WTC11 (cell line): ENCODE results near the gene NFS1. TPM values are rescaled to one million over a fixed set of nuclear protein-coding genes. Genes with fewer than 3 reads are reported as not detected.

Experiments used
- ATF1 ChIP-seq: sonication (generic); formaldehyde crosslinking; IDR thresholded peaks from 2 replicates; pipeline ENCODE4 v1.8.1; 2023; ENCODE audit warnings: mild to moderate bottlenecking, moderate library complexity, missing genetic modification reagents
- ELF4 ChIP-seq: sonication (generic); formaldehyde crosslinking; IDR thresholded peaks from 2 replicates; pipeline ENCODE4 v1.8.1; 2022; ENCODE audit warnings: low read depth, mild to moderate bottlenecking, moderate library complexity, missing genetic modification reagents
- EMX1 ChIP-seq: fragments of 250-450 bp; sonication (Bioruptor Pico); IDR thresholded peaks from 2 replicates; pipeline ENCODE4 v1.8.0; 2021; ENCODE audit warnings: mild to moderate bottlenecking
- ERG ChIP-seq: fragments of 250-450 bp; sonication (Bioruptor Pico); IDR thresholded peaks from 2 replicates; pipeline ENCODE4 v1.8.0; 2021; ENCODE audit warnings: mild to moderate bottlenecking
- FOXK1 ChIP-seq: sonication (generic); formaldehyde crosslinking; IDR thresholded peaks from 2 replicates; pipeline ENCODE4 v1.8.0; 2022; ENCODE audit warnings: mild to moderate bottlenecking, moderate library complexity, missing genetic modification reagents
- FOXP1 ChIP-seq: sonication (generic); formaldehyde crosslinking; IDR thresholded peaks from 2 replicates; pipeline ENCODE4 v1.8.0; 2022; ENCODE audit warnings: missing genetic modification reagents, mild to moderate bottlenecking, moderate library complexity, borderline replicate concordance
- HMGA2 ChIP-seq: fragments of 250-450 bp; sonication (Bioruptor Pico); IDR thresholded peaks from 2 replicates; pipeline ENCODE4 v1.4.0; 2021; ENCODE audit warnings: mild to moderate bottlenecking, moderate library complexity
- JAZF1 ChIP-seq: fragments of 250-450 bp; sonication (Bioruptor Pico); IDR thresholded peaks from 2 replicates; pipeline ENCODE4 v1.9.0; 2021; ENCODE audit warnings: moderate library complexity, mild to moderate bottlenecking, inconsistent platforms
- MYBL2 ChIP-seq: sonication (generic); formaldehyde crosslinking; IDR thresholded peaks from 2 replicates; pipeline ENCODE4 v1.8.1; 2023; ENCODE audit warnings: mild to moderate bottlenecking, moderate library complexity, missing genetic modification reagents
- SMAD4 ChIP-seq: sonication (generic); formaldehyde crosslinking; IDR thresholded peaks from 2 replicates; pipeline ENCODE4 v1.8.0; 2022; ENCODE audit warnings: mild to moderate bottlenecking, missing genetic modification reagents
- STAT6 ChIP-seq: sonication (generic); formaldehyde crosslinking; conservative IDR thresholded peaks from 2 replicates; pipeline ENCODE4 v1.8.1; 2023; ENCODE audit warnings: mild to moderate bottlenecking, low read depth, missing genetic modification reagents, moderate library complexity
- TP53 ChIP-seq: sonication (generic); formaldehyde crosslinking; IDR thresholded peaks from 2 replicates; pipeline ENCODE4 v1.8.1; 2023; ENCODE audit warnings: mild to moderate bottlenecking, missing genetic modification reagents
- USF2 ChIP-seq: sonication (generic); formaldehyde crosslinking; IDR thresholded peaks from 2 replicates; pipeline ENCODE4 v1.8.1; 2023; ENCODE audit warnings: mild to moderate bottlenecking, missing genetic modification reagents, moderate library complexity
- ZNF121 ChIP-seq: sonication (generic); formaldehyde crosslinking; IDR thresholded peaks from 2 replicates; pipeline ENCODE4 v1.8.0; 2023; ENCODE audit warnings: missing genetic modification reagents
- ZNF138 ChIP-seq: sonication (generic); formaldehyde crosslinking; conservative IDR thresholded peaks from 2 replicates; pipeline ENCODE4 v1.8.1; 2022; ENCODE audit warnings: mild to moderate bottlenecking, moderate library complexity, missing genetic modification reagents
- ZNF219 ChIP-seq: sonication (generic); formaldehyde crosslinking; IDR thresholded peaks from 2 replicates; pipeline ENCODE4 v1.8.0; 2023; ENCODE audit warnings: missing genetic modification reagents, mild to moderate bottlenecking, borderline replicate concordance
- ZNF263 ChIP-seq: sonication (generic); formaldehyde crosslinking; IDR thresholded peaks from 2 replicates; pipeline ENCODE4 v1.8.1; 2022; ENCODE audit warnings: low read depth, mild to moderate bottlenecking, moderate library complexity, missing genetic modification reagents
- ZNF423 ChIP-seq: fragments of 250-450 bp; sonication (Bioruptor Pico); IDR thresholded peaks from 2 replicates; pipeline ENCODE4 v2.1.2; 2022; ENCODE audit warnings: mild to moderate bottlenecking, moderate library complexity
- total RNA-seq: library from RNA; stranded (reverse); gene quantifications from 3 replicates; pipeline ENCODE4 v1.2.3, GENCODE V29; 2021
- TF ChIP-seq, protein P1 (sequence below): sonication (generic); formaldehyde crosslinking; IDR thresholded peaks from 2 replicates; pipeline ENCODE4 v1.8.1; 2023; ENCODE audit warnings: mild to moderate bottlenecking, moderate library complexity, missing genetic modification reagents
- TF ChIP-seq, protein P2 (sequence below): sonication (generic); formaldehyde crosslinking; IDR thresholded peaks from 2 replicates; pipeline ENCODE4 v1.8.1; 2022; ENCODE audit warnings: low read depth, missing genetic modification reagents, borderline replicate concordance
- TF ChIP-seq, protein P3 (sequence below): fragments of 250-450 bp; sonication (Bioruptor Pico); IDR thresholded peaks from 2 replicates; pipeline ENCODE4 v1.9.0; 2021; ENCODE audit warnings: mild to moderate bottlenecking, borderline replicate concordance
- TF ChIP-seq, protein P4 (sequence below): sonication (generic); formaldehyde crosslinking; IDR thresholded peaks from 2 replicates; pipeline ENCODE4 v1.8.1; 2023; ENCODE audit warnings: mild to moderate bottlenecking, missing genetic modification reagents, borderline replicate concordance

The NFS1 gene
- total RNA-seq, 1 experiment from 2014 or later, result 36.1 TPM

DNA sequence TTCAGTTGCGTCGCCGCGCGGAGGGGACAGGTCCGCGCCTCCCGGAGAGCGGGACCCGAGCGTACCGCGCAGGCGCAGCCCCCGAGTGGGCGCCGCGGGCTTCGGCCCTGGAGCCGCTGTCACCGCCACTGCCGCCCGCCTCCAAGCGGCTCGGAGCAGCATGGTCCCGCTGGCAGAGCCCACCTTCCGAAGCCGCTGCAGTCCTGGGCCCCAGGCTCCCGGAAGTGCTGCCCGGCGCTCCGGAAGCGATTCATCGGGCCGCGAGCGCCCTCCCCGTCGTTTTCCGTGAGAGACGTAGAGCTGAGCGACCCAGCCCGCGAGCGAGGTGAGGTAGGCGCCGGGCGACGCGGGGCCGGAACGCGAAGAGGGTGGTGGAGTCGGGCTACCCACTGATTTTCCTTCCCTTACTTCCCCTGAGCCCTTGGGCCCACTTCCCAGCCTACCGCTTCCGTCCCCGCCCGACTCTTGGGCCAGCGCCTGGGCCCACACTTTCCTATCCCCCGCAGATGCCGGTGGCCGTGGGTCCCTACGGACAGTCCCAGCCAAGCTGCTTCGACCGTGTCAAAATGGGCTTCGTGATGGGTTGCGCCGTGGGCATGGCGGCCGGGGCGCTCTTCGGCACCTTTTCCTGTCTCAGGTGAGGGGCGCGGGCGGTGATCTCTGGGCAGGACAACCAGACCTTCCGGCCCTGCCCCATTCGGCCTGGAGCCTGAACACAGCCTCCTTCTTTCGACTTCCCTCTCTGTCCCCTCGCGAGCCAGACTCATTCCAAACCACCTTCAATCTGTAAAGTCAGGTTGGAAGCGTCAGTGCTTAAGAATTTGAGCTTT, at the start of gene NFS1, which contains the start of gene ROMO1 (continued):
- TF ChIP-seq USF2, result peak; percentile 53; the same call in 1 of the 2 replicates
- peak; percentile 89 for TF ChIP-seq ZNF138
- TF ChIP-seq ATF1 (CRISPR knock-in tag), result no peak
- TF ChIP-seq, protein P1, sequence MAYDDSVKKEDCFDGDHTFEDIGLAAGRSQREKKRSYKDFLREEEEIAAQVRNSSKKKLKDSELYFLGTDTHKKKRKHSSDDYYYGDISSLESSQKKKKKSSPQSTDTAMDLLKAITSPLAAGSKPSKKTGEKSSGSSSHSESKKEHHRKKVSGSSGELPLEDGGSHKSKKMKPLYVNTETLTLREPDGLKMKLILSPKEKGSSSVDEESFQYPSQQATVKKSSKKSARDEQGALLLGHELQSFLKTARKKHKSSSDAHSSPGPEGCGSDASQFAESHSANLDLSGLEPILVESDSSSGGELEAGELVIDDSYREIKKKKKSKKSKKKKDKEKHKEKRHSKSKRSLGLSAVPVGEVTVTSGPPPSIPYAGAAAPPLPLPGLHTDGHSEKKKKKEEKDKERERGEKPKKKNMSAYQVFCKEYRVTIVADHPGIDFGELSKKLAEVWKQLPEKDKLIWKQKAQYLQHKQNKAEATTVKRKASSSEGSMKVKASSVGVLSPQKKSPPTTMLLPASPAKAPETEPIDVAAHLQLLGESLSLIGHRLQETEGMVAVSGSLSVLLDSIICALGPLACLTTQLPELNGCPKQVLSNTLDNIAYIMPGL, result peak; percentile 94
- peak; percentile 86 for TF ChIP-seq FOXK1 (CRISPR knock-in tag)
- TF ChIP-seq SMAD4 (CRISPR knock-in tag), result no peak; the same call in 1 of the 2 replicates
- no peak for TF ChIP-seq JAZF1
- TF ChIP-seq FOXP1 (CRISPR knock-in tag), result peak; percentile 43
- no peak for TF ChIP-seq HMGA2 (CRISPR knock-in tag)
- TF ChIP-seq ERG (CRISPR knock-in tag), result no peak
- TF ChIP-seq TP53, result peak; percentile 87
- TF ChIP-seq ZNF423, result no peak
- TF ChIP-seq STAT6, result 0 out of 2 replicates have a peak, but pooled peaks have one; percentile 48
- TF ChIP-seq, protein P2, sequence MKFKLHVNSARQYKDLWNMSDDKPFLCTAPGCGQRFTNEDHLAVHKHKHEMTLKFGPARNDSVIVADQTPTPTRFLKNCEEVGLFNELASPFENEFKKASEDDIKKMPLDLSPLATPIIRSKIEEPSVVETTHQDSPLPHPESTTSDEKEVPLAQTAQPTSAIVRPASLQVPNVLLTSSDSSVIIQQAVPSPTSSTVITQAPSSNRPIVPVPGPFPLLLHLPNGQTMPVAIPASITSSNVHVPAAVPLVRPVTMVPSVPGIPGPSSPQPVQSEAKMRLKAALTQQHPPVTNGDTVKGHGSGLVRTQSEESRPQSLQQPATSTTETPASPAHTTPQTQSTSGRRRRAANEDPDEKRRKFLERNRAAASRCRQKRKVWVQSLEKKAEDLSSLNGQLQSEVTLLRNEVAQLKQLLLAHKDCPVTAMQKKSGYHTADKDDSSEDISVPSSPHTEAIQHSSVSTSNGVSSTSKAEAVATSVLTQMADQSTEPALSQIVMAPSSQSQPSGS (CRISPR knock-in tag), result 0 out of 2 replicates have a peak, but pooled peaks have one; percentile 30
- TF ChIP-seq, protein P3, sequence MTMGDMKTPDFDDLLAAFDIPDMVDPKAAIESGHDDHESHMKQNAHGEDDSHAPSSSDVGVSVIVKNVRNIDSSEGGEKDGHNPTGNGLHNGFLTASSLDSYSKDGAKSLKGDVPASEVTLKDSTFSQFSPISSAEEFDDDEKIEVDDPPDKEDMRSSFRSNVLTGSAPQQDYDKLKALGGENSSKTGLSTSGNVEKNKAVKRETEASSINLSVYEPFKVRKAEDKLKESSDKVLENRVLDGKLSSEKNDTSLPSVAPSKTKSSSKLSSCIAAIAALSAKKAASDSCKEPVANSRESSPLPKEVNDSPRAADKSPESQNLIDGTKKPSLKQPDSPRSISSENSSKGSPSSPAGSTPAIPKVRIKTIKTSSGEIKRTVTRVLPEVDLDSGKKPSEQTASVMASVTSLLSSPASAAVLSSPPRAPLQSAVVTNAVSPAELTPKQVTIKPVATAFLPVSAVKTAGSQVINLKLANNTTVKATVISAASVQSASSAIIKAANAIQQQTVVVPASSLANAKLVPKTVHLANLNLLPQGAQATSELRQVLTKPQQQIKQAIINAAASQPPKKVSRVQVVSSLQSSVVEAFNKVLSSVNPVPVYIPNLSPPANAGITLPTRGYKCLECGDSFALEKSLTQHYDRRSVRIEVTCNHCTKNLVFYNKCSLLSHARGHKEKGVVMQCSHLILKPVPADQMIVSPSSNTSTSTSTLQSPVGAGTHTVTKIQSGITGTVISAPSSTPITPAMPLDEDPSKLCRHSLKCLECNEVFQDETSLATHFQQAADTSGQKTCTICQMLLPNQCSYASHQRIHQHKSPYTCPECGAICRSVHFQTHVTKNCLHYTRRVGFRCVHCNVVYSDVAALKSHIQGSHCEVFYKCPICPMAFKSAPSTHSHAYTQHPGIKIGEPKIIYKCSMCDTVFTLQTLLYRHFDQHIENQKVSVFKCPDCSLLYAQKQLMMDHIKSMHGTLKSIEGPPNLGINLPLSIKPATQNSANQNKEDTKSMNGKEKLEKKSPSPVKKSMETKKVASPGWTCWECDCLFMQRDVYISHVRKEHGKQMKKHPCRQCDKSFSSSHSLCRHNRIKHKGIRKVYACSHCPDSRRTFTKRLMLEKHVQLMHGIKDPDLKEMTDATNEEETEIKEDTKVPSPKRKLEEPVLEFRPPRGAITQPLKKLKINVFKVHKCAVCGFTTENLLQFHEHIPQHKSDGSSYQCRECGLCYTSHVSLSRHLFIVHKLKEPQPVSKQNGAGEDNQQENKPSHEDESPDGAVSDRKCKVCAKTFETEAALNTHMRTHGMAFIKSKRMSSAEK (CRISPR knock-in tag), result no peak
- no peak for TF ChIP-seq ZNF121 (CRISPR knock-in tag)
- TF ChIP-seq EMX1 (CRISPR knock-in tag), result no peak
- TF ChIP-seq ELF4 (CRISPR knock-in tag), result no peak; the same call in 1 of the 2 replicates
- no peak for TF ChIP-seq ZNF263 (CRISPR knock-in tag)
- no peak; the same call in 1 of the 2 replicates for TF ChIP-seq MYBL2 (CRISPR knock-in tag)
- TF ChIP-seq, protein P4, sequence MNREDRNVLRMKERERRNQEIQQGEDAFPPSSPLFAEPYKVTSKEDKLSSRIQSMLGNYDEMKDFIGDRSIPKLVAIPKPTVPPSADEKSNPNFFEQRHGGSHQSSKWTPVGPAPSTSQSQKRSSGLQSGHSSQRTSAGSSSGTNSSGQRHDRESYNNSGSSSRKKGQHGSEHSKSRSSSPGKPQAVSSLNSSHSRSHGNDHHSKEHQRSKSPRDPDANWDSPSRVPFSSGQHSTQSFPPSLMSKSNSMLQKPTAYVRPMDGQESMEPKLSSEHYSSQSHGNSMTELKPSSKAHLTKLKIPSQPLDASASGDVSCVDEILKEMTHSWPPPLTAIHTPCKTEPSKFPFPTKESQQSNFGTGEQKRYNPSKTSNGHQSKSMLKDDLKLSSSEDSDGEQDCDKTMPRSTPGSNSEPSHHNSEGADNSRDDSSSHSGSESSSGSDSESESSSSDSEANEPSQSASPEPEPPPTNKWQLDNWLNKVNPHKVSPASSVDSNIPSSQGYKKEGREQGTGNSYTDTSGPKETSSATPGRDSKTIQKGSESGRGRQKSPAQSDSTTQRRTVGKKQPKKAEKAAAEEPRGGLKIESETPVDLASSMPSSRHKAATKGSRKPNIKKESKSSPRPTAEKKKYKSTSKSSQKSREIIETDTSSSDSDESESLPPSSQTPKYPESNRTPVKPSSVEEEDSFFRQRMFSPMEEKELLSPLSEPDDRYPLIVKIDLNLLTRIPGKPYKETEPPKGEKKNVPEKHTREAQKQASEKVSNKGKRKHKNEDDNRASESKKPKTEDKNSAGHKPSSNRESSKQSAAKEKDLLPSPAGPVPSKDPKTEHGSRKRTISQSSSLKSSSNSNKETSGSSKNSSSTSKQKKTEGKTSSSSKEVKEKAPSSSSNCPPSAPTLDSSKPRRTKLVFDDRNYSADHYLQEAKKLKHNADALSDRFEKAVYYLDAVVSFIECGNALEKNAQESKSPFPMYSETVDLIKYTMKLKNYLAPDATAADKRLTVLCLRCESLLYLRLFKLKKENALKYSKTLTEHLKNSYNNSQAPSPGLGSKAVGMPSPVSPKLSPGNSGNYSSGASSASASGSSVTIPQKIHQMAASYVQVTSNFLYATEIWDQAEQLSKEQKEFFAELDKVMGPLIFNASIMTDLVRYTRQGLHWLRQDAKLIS (CRISPR knock-in tag), result no peak
- TF ChIP-seq ZNF219 (CRISPR knock-in tag), result no peak
